Coronary artery (tissue), 2 donors: ENCODE data around the gene ABTB2.

ENCODE experiments used
- DNase-seq: peaks from one replicate; pipeline ENCODE4 v3.0.0-alpha.2; 2017; ENCODE audit warnings: low spot score
- H3K27ac ChIP-seq, 2 donors: fragments of 200-600 bp; sonication (generic); one replicate each; pipeline ENCODE4 v1.5.1; 2016 to 2019
- H3K4me3 ChIP-seq: fragments of 200-600 bp; sonication (generic); 2 replicates; pipeline ENCODE4 v1.5.1; 2016; ENCODE audit warnings: mild to moderate bottlenecking, moderate library complexity
- TF ChIP-seq, protein P1 (sequence below): fragments of 200-600 bp; sonication (generic); IDR thresholded peaks from one replicate; pipeline ENCODE4 v1.5.1; 2019; ENCODE audit warnings: antibody characterized with exemption

Gene ABTB2

GRCh38 chr11:34151916-34152845 is 205.6 kb downstream of the ABTB2 start:
- TF ChIP-seq, protein P1, sequence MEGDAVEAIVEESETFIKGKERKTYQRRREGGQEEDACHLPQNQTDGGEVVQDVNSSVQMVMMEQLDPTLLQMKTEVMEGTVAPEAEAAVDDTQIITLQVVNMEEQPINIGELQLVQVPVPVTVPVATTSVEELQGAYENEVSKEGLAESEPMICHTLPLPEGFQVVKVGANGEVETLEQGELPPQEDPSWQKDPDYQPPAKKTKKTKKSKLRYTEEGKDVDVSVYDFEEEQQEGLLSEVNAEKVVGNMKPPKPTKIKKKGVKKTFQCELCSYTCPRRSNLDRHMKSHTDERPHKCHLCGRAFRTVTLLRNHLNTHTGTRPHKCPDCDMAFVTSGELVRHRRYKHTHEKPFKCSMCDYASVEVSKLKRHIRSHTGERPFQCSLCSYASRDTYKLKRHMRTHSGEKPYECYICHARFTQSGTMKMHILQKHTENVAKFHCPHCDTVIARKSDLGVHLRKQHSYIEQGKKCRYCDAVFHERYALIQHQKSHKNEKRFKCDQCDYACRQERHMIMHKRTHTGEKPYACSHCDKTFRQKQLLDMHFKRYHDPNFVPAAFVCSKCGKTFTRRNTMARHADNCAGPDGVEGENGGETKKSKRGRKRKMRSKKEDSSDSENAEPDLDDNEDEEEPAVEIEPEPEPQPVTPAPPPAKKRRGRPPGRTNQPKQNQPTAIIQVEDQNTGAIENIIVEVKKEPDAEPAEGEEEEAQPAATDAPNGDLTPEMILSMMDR: no peak

DNA sequence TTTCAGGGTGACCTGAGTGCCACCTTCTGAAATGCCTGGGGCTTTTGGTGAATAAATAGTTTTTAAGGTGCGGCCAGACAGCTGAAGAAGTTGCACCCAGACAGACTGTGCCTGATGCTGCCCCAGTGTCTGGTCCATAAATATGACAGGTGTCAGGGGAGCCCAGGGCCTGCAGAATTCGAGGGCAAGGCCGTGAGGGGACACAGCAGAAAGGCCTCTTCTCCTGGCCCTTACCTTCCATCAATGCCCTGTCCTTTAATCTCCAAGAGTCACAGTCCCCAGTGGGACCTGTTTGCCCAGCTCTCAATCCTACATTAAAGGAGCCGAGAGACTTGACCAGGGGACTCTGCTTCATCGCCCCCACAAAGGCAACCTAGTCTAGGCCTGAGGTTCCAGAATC is 206.6 kb downstream of the ABTB2 start:
- TF ChIP-seq, protein P1: no peak
- no peak for DNase-seq
- H3K27ac ChIP-seq: no peak overlapping the region
- no peak overlapping the region for H3K4me3 ChIP-seq

More at GRCh38 chr11:34151916-34152845, 205.6 kb downstream of the ABTB2 start:
- no peak overlapping the region for H3K27ac ChIP-seq
- H3K4me3 ChIP-seq: no peak overlapping the region
- no peak for DNase-seq

GRCh38 chr11:34150494-34151151 is 207.2 kb downstream of the ABTB2 start:
- TF ChIP-seq, protein P1: no peak
- no peak overlapping the region for H3K4me3 ChIP-seq
- no peak for DNase-seq
- H3K27ac ChIP-seq: no peak overlapping the region

DNA sequence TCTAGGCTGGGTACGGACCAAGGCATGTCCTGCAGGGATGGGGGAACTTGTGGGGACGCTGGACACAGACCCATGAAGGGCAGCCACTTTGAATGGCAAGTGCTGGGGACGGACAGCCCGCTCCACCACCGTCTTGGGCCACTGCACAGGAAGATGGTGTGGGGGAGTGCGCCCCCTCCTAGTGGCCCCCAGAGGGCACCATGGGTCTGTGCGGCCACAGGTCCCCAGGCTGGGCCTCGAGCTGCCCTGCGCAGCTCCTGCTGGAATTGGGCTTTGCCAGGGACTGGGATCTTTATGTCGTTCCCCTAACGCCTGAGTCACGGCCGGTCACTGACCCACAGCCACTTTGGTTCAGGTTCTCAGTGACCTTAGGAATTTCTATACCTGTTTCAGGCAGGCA is 208.0 kb downstream of the ABTB2 start:
- Histone ChIP-seq H3K4me3 (no peak overlapping the region), H3K27ac (no peak overlapping the region)
- TF ChIP-seq, protein P1: no peak
- DNase-seq: no peak

GRCh38 chr11:34149274-34149673 is 208.5 kb downstream of the ABTB2 start:
- Histone ChIP-seq H3K27ac (no peak overlapping the region), H3K4me3 (no peak overlapping the region)
- DNase-seq: no peak
- TF ChIP-seq, protein P1: no peak

GRCh38 chr11:34148504-34149165 is 209.2 kb downstream of the ABTB2 start:
- no peak for DNase-seq
- TF ChIP-seq, protein P1: no peak
- Histone ChIP-seq H3K4me3 (no peak overlapping the region), H3K27ac (no peak overlapping the region)
